NCI-H226 (cell line): ENCODE data around the gene LSM14B.
"Not testable (repeated sequence)": the region's sequence is repeated elsewhere in the genome, so short reads cannot be mapped to it uniquely, and the experiment has no call there.

Experiments used
- DNase-seq: peaks from one replicate; pipeline ENCODE4 v3.0.0-alpha.2; 2015

Gene LSM14B

GRCh38 chr20:62147528-62147927, 25.3 kb downstream of the LSM14B start:
- DNase-seq: no peak

DNA sequence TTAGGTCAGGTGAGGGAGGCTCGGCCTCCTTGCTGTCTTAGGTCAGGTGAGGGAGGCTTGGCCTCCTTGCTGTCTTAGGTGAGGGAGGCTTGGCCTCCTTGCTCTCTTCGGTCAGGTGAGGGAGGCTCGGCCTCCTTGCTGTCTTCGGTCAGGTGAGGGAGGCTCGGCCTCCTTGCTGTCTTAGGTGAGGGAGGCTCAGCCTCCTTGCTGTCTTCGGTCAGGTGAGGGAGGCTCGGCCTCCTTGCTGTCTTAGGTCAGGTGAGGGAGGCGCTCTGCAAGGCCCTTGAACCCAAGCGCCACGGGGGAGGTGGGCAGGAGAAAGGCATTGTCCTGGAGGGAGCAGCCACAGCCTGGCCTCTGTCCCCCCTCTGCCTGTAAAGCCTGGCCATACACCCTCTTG, 26.1 kb downstream of the LSM14B start:
- DNase-seq: not testable (repeated sequence)

DNA sequence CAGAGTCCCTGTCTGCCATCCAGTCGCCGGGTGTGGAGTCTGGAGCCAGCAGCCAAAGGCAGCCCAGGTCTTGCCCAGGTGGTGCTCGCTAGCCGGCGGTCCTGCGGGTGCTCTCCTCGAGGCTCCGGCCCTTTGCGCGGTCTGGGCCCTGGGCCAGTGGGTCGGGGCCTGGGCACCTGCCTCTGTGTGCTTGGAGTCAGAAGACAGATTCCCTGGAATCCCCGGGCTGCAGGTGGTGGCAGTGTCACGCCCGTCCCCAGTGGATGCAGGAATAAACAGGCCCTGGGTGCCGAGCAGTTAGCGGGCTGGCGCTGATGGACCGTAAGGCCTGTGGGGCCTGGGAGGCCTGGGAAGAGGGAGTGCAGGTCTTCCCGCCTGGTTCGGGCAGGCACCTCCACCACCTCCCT, 26.6 kb downstream of the LSM14B start:
- DNase-seq: no peak

- no peak for DNase-seq
Observed at GRCh38 chr20:62149532-62150309, 27.4 kb downstream of the LSM14B start.

- DNase-seq: no peak
Observed at GRCh38 chr20:62150310-62150575, 28.0 kb downstream of the LSM14B start.

DNA sequence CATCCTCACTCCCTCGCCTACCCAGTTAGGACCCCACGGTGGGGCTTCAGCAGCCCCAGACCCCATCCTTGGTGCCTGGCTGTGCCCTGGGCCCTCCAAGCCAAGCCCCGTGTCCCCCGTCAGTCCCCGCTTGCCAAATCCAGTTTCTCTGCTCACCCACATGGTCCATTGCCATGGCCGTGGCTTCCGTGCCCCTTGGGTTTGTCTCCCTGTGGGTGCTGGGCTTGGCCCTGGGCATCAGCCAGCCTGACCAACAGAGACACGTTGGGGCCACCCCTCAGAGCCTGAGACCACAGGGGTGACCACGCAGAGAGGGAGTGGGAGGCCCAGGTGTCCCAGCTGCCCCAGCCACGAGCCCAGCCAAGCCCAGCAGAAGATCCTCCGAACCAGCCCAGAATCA, 28.9 kb downstream of the LSM14B start:
- DNase-seq: no peak

DNA sequence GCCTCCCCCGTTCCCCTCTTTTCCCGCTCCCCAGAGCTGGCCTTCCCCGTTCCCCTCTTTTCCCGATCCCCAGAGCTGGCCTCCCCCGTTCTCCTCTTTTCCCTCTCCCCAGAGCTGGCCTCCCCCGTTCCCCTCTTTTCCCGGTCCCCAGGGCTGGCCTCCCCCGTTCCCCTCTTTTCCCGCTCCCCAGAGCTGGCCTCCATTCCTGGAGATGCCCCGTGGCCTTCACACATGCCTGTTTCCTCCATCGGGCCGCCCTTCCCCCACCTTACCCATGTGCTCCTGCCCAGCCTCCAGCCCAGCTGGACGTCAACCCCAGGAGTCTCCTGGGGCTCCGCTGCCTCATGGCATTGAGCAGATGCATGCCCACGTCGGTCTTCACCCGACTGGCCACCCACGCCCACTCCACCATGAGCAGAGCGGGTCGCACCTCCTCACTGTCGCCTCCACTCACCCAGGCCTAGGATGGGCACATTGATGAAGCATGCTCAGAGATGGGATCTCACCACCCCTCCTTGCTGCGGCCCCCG, 29.6 kb downstream of the LSM14B start:
- no peak for DNase-seq

GRCh38 chr20:62155428-62156253, 33.4 kb downstream of the LSM14B start:
- peak; percentile 27 for DNase-seq

GRCh38 chr20:62156254-62156556, 33.9 kb downstream of the LSM14B start:
- DNase-seq: no peak

- DNase-seq: no peak
Observed at GRCh38 chr20:62156592-62157386, 34.5 kb downstream of the LSM14B start.

- no peak for DNase-seq
Observed at GRCh38 chr20:62157387-62158087, 35.3 kb downstream of the LSM14B start.

GRCh38 chr20:62158088-62158400, 35.8 kb downstream of the LSM14B start:
- no peak for DNase-seq

GRCh38 chr20:62158541-62158940, 36.3 kb downstream of the LSM14B start:
- DNase-seq: no peak

DNA sequence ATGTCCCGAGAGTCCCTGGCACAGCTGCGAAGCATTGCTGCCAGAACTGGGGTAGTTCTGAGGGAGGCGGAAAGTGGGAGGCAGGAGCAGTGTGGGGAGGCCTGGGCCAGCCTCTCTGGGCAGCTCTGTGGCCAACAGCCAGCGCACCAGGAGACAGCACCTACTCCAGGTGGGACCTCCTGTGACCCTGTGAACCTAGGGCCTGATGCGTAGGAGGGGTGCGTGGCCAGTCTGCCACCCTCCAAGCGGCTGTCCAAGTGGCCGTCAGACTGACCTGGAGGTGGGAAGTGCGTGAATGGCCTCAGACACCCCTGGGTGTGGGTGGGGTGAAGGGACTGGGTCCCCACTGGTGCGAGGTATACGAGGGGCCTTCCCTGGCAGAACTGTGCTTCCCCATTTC, 36.8 kb downstream of the LSM14B start:
- no peak for DNase-seq

DNA sequence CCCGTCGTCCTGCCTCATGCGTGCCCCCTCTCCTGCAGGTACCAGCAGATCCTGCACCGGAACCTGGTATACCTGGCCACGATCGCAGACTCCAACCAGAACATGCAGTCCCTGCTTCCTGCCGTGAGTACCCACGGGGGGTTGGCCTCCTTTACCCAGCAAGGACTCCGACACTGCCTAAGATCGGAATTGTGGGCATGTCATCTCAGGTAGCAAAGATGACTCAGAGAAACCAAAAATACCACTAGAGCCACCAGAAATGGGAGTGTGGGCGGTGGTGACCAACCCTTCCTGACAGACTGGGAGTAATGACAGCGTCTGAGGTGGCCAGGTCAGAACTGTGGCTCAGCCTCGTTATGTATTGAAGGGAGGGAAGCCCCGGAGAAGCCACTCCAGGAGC, 37.6 kb downstream of the LSM14B start:
- DNase-seq: no peak

DNA sequence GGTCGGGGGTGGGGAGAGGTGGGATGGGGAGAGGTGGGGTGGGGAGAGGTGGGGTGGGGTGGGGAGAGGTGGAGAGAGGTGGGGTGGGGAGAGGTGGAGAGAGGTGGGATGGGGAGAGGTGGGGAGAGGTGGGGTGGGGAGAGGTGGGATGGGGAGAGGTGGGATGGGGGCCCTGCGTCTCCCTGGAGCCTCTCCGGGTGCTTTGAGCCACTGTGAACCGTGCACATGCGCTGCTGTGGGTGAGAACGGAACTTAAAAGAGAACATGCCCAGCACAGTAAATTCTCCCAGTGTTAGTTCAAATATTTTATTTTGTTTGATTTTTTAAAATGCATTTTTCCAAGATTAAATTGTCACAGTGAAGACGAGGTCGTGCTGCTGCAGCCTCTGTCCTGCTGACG, 38.0 kb downstream of the LSM14B start:
- no peak for DNase-seq

GRCh38 chr20:62160876-62161275, 38.6 kb downstream of the LSM14B start:
- DNase-seq: no peak

- no peak for DNase-seq
Observed at GRCh38 chr20:62161347-62161746, 39.1 kb downstream of the LSM14B start.

DNA sequence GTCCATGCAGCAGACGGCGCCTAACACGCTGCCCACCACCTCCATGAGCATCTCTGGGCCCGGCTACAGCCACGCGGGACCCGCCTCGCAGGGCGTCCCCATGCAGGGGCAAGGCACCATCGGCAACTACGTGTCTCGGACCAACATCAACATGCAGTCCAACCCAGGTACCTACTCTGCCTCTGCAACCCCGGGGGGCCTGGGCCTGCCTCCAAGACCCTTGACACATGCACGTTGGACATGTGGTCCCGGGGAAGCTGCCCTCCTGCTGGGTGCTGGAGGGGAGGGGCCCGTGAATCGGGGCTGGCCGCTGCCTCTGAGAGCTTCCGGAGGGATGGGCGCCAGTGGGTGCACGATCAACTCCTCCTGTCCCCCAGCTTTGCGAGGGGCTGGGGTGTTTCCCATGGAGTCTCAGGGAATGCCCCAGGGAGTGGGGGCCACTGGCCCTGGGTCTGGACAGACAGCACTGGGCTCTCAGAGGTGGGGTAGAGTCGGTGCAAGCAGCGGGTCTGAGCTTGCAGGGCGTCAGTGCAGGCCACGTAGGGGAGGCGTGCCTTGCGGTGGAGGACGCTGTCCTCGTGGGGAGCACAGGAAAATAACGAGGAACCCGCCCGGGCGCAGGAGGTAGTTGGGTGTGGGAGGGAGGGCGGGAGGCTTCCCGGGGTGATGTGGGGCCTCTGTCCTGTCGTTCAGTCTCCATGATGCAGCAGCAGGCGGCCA, 40.6 kb downstream of the LSM14B start:
- no peak for DNase-seq

DNA sequence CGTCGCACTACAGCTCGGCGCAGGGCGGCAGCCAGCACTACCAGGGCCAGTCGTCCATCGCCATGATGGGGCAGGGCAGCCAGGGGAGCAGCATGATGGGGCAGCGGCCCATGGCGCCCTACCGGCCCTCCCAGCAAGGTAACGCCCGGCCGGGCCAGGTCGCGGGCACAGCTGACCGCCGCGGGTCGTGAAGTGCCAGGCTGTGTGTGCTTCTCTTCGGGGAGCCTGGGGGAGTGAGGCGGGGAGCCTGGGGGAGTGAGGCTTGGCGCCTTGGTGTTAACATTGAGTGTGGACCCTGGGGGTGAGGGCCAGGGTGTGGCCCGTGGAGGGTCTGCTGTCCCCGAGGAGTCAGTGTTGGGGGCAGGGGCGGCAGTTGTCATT, 41.2 kb downstream of the LSM14B start:
- DNase-seq: no peak

GRCh38 chr20:62163986-62164762, 41.9 kb downstream of the LSM14B start:
- no peak for DNase-seq
